Hematopoietic multipotent progenitor cell treated with erythropoietin and hydrocortisone succinate and interleukin-3 and kit ligand, for 17 days (in vitro differentiated cells): Measurements from ENCODE around the gene TMPRSS9.

Experiments used
- DNase-seq: peaks from one replicate; pipeline ENCODE4 v3.0.0-alpha.2; 2015; ENCODE audit warnings: low spot score

The TMPRSS9 gene

DNA sequence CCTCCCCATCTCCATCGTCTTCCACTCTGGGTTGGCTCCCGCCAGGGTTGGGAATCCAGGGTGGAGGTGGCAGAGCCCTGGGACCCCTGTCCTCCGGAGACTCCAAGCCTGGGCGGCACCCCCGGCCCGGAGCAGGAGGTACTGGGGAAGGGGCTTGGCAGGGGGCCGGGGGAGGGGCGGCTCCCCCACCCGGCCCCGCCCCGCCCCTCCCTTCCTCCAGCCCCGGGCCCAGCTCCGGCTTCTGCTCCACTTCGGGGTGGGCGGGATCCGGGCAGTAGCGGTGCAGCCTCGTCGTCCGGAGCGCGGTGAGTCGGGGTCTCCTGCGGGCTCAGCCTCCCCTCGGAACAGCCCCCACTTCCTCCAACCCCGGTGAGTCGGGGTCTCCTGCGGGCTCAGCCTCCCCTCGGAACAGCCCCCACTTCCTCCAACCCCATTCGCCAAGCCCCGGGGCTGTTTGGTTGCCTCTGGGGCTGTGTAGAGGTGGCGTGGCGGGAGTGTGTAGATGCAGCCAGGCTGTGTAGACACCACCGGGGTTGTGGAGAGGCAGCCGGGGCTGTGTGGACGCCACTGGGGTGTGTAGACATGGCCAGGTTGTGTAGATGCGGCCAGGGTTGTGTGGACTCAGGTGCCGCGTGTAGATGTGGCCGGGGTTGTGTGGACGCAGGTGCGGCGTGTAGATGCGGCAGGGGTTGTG, at the start of gene TMPRSS9:
Gene TMPRSS9 (plus strand): TSS at position 274 of the 694 bp plus-strand sequence. CDS start 29,521 bp downstream, outside the sequence.
- no peak for DNase-seq

DNA sequence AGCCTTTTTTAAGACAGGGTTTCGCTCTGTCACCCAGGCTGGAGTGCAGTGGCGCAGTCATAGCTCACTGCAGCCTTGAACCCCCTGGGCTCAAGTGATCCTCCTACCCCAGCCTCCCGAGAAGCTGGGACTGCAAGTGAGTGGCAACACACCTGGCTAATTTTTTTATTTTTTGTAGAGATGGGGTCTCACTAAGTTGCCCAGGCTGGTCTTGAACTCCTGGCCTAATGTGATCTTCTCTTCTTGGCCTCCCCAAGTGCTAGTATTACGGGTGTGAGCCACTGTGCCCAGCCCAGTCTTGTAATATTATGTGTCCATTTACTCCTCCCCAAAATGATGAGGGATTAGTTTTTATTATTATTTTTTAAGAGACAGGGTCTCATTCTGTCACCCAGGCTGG, 49.0 kb upstream of the TMPRSS9 start:
- no peak for DNase-seq

DNA sequence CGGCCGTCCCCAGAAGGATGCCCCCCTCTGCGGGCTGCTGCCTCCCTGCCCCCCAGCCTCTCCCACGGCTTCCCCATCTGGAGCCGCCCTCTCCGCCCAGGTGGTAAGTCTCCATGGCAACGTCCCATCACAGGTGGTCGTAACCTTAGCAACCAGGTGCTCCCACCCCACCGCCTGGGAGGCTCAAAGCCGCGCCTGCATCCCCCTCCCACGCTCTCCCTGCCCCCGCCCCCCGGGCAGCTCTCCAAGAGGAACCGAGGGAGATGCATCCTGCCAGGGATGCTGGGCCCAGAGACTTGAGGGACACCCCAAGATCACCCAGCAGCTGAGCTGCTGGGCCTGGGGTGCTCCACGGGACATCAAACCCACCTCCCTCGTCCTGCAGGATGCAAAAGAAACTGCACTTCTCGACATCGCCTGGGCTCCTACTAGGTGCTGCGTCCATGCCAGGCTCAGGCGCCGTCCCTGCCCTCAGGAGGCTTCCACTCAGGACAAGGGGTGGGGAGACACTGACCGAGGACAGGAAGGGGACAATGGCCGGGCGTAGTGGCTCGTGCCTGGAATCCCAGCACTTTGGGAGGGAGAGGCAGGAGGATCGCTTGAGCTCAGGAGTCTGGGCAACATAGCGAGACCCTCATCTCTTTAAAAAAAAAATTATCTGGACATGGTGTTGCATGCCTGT, 47.1 kb upstream of the TMPRSS9 start:
- no peak for DNase-seq

DNA sequence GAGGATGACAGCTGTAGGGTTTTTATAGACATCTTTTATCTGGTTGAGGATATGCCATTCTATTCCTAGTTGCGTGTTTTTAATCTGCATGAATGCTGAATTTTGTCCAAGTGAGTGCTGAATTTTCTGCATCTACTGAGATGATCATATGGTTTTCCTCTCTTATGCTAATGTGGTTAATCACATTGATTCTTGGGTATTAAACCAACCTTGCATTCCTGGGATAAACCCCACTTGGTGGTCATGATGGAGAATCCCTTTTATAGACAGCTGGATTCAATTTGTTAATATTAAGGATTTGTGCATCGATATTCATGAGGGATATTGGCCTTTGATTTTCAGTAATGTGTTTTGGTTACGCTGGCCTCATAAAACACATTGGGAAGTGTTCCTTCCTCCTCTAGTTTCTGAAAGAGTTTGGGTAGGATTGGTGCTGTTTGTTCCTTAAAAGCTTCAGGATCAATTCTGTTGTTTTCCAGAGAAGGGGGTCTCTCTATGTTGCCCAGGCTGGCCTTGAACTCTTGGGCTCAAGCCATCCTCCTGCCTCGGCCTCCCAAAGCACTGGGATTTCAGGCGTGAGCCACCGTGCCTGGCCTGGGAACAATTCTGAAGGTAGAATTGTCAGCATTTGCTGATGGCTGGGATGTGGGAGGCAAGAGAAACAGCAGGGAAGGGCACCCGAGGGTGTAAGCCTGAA, 44.8 kb upstream of the TMPRSS9 start:
- DNase-seq, result no peak

DNA sequence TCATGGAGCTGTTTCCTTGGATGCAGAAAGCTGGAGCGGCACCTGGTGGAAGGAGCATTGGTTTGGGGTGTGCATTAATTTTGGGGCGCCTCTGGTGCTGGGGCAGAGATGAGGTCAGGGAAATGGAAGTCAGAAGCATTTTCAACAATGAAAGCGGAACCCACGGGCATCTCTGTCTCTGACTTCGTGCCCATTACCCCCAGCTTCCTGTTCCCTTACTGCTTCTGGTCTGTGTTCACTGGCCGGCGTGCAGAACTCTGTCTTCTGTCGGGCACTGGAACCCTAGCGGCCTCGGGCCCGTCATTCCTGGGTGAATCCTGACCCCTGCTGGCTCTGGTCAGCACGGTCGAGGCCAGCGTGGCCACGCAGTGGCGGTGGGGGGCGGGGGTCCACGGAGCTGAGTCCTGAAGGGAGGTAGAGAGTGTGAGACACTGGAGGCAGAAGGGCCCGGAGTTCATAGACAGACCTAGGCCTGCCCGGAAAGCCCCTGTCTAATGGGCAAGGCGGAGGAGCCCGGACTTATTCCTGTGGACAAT, 44.2 kb upstream of the TMPRSS9 start:
- DNase-seq, result peak; percentile 27

DNA sequence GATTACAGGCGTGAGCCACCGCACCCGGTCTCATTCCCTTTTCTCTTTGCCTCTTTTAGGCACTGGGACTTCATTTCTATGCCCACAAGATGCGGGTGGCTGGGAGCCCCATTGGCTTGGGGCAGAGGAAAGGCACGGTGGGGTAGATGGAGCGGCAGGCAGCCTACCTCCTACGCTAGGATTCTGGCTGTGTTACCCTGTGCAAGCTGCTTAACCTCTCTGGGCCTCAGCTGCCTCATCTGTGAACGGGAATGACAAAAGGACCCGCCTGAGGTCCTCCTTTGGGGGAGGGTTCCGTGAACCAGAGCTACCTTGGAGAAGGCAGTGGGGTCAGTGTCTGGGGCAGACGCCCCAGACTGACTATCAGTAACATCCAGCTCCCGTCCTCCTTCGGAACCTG, 42.8 kb upstream of the TMPRSS9 start:
- no peak for DNase-seq

DNA sequence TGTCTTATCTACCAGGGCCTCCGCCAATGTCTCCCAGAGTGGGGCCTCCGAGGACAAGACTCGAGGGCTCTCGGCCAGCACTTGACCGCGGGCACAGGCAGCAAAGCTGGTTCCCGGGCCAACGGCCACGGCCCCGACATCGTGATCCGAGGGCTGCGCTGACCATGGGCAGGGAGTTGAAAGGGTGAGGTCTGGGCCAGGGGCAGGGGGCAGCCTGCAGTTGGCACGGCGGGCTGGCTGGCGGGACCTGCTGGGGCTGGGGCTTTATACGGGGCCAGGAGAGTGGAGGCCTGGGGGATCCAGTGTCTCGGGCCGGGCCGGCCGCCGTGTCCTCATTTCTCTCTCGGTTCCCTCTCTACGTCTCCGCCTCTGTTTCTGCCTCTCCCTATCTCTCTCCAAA, 42.3 kb upstream of the TMPRSS9 start:
- DNase-seq, result no peak

DNA sequence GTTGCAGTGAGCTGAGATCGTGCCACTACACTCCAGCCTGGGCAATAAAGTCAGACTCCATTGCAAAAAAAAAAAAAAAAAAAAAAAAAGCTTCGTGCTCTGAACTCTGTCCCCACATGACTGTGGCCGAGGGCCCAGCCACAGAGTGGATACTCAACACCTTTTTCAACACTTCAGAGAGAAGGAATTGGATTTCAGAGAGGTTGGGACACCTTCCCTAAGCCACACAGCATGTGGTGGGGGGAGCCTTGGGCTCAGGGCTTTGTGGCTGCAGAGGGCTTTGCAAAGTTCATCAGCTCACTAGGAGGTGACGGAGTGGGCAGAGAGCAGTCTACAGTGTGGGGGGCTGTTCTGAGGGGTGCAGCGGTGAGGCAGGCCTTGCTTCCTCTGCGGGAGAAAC, 41.1 kb upstream of the TMPRSS9 start:
- DNase-seq, result no peak

DNA sequence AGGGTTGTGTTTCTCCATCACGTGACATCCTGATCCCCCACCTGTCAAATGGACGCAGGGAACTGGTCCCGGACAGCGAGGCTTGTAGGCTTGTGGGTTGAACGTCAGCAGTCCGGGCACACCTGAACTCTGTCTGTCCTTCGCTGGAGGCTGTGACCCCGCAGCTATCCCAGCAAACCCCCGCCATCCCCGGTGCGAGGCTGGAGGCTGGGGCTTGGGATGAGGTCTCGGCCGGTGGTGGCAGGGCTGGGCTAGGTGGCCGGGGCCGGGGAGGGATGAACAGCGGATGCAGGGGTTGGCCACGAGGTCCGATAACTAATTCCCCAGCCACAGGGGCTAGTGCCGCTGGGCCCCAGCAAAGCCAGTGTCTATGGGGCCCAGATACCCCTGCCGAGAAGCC, 40.5 kb upstream of the TMPRSS9 start:
- no peak for DNase-seq

DNA sequence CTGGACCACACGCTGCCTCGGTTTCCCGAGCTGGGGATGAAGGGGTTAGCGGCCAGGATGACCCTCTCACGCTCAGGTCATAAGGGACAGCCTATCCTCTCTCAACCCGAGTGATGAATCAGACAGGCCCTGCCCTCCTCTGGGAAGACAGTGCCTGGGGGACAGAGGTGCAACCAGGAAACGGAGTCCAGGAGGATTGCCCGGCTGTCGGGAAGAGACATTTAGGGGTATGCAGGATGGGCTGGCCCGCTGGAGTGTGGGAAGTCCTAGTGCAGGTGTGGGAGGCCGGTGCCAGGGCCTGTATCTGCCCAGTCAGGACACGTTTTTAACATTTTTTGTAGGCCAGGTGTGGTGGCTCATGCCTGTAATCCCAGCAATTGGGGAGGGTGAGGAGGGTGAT, 40.0 kb upstream of the TMPRSS9 start:
- DNase-seq, result no peak

DNA sequence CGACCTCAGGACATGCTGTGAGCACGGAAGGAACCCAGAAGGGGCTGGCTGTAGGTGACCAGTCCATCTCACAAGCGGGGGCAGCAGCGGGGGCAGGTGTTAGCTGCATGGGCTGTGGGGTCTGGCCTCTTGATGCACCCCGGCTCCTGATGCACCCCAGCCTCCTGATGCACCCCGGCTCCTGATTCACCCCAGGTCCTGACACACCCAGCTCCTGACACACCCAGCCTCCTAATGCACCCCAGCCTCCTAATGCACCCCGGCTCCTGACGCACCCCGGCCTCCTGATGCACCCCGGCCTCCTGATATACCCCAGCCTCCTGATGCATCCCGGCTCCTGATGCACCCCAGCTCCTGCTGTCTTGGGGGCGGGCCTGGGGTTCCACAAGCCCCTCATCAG, 39.1 kb upstream of the TMPRSS9 start:
- no peak for DNase-seq

DNA sequence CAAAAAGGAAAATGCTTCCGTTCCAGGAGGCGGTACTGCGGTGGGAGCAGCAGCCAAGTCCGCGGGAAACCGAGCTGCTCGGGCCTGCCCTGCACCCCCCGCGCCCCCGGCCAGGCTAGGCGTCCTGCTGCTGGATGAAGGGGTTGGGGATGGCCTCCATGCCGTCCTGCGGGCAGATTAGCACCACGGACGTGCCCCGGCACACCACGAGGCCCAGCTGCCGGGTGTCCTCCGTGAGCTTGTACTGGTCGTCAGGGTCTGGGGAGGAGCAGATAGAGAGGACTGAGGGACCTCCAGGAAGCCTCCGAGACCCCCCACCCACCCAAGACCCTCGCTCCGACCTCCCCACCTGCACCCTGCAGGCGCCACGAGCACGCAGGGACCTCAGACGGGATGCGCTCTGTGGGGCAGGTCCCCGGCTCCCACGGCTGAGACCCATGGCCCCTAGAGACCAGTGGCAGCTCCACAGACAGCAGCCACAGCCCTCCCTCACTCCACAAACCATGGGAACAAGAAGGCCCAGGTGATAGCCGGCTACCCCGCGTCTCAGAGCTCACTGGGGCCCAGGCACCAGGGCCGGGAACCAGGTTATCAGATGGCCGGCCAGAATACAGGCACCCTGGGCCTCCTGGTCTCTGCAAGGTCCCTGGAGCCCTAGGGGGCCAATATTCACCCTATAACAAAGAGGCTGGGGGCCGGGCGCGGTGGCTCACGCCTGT, 38.3 kb upstream of the TMPRSS9 start:
- DNase-seq, result no peak

DNA sequence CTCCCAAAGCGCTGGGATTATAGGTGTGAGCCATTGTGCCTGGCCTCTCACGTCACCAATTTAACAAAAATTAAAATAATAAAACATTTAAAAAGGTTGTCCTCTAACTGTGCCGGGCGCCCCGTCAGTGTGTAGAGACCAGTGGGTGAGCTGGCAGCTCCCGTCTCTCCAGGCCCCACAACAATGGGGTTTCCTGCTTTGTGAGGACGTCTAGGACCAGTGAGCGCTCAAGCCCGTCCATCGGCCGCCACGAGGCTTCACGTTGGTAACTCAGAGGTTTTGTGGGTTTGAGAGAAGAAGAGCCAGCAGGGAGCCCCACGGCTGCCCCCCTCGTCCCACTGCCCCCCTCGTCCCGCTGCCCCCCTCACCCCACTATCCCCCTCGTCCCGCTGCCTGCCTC, 36.4 kb upstream of the TMPRSS9 start:
- DNase-seq, result no peak

DNA sequence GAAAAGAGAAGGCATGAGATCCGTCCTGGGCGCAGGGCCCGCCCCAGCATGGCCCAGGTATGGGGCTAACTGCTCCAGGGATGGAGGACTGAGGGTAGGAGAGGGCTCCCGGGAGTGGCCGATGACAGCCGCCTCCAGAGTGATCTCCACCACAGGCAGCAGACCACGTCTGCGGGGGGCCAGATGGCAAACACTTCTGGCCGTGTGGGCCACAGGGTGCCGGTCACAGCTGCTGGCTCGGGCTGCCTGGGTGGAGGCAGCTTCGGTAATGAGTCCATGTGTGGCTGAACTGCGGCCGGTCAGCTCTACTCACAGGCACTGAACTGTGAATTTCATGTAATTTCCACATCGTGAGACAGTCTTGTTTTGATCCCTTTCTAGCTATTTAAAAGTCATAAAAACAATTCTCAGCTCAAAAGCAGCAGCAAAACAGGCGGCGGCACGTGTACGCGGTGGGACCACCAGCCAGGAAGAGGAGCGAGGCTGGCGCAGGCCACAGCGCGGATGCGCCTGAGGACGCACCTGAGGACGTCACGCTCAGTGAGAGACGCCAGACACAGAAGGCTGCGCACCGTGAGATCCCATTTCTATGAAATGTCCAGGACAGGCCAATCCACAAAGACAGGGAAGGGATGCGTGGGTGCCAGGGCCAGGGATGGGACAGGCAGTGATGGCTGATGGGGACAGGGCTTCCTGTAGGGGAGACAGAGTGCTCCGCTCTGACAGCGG, 35.7 kb upstream of the TMPRSS9 start:
- DNase-seq, result no peak

DNA sequence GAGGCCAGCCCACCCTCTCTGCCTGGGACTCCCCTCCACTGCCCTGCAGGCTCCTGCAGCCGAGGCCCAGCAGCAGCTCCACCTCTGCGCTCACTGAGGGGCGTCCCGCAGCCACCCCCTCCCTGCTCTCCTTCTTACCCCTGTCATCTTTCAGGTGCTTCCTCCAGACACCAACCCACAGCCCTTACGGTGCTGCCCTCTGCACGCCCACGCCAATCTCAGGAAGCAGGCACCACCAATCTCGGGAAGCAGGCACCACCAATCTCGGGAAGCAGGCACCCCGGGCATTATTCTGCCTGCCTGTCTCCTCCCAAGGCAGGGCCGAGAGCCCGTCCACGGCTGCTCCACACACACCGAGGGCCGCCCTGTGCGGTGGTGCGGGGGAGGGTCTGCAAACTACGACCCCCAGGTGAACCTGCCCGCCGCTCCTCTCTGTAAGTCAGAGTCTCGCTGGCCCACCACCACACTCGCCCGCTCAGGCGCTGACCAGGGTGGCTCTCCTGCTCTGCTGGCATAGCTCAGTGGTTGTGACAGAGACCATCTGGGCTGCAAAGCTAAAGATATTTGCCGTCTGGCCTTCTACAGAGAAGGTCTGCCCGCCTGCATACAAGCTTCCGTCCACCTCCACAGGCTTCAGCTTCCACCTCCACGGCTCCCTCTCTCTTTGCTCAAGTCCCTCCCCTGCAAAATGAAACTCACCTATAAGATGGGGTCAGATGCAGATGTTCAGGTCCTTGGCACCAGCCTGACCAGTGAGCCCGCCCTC, 34.6 kb upstream of the TMPRSS9 start:
- DNase-seq, result no peak

DNA sequence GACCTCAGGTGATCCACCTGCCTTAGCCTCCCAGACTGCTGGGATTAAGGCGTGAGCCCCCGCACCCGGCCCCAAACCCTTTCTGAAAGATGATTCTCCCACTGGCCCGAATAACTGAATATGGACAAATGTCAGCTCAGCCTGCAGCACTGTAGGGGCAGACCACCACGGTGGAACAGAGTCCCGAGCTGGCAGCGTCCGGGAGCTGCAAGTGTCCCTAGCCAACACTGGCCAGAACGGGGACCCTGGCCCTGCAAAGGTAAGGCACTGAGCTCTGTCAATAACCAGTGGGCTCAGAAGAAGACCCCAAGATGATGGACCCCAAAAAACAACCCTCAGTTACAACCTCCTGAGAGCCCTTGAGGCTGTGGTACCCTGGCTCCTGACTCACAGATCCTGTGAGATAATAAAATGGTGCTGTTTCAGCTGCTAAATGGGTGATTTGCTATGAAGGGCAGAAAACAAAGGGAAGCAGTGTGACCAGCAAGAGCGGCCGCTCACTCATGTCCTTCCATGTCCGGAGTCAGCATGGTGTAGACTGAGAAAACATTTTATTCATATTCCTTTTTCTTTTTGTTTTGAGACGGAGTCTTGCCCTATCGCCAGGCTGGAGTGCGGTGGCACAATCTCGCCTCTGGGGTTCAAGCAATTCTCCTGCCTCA, 33.2 kb upstream of the TMPRSS9 start:
- DNase-seq, result no peak

DNA sequence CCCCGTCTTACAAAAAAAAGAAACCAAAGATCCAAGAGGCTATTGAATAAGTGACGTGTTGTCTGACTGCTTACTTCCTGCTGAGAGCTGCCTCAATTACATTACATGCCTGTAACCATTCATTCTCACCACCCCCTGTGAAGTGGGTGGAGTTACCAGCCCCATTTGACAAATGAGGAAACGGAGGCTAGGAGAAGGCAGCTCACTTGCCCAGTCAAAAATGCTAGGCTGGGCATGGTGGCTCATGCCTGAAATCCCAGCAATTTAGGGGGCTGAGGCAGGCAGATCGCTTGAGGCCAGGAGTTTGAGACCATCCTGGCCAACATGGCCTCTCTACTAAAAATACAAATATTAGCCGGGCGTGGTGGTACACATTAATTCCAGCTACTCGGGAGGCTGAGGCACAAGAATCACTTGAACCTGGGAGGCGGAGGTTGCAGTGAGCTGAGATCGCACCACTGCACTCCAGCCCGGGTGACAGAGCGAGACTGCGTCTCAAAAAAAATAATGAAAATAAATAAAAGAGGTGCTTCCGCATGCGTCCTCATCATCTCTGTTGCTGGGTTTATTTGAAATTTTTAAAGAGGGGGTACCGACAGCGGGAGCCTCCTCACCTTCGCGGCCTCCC, 32.2 kb upstream of the TMPRSS9 start:
- DNase-seq, result peak; percentile 21

DNA sequence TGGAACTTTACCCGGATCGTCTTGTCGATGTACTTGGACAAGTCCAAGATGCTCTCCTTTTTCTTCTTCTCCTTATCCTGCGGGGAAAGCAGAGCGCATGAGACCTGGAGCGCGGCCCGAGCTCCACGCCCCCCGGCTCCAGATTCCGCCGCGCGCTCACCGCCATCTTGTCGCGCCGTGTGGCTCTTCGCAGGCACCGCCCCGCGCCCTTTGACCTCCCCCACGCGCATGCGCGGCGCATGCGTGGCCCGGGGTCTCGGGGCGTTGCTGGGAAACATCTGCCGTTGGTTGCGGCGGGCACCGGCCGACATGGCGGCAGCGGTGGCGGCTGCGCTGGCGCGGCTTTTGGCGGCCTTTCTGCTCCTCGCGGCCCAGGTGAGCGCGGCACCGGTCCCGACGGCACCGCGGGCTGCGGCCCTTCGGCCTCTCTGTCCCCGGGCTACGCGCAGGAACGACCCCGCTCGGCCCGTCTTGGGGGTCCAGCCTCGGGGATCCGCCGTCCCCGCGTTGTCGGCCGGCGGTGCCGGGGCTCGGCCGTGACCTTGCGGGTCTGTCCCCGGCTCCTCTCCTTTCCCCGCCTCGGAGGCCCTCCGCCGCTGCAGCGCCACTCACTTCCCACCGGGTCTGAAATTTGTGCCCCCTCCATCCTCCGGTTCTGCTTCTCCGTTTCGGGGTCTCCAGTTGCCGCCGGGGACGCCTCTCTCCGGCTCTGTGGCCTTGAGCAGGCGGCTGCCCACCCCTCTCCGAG, 31.5 kb upstream of the TMPRSS9 start, which contains the start of the genes LSM7 and SPPL2B:
Gene LSM7 (minus strand): TSS at position 186 of the 748 bp plus-strand sequence. CDS start 20 bp downstream, at position 166.
Gene SPPL2B (plus strand): TSS at position 284 of the 748 bp plus-strand sequence. CDS start 26 bp downstream, at position 310.
- peak; percentile 94 for DNase-seq

DNA sequence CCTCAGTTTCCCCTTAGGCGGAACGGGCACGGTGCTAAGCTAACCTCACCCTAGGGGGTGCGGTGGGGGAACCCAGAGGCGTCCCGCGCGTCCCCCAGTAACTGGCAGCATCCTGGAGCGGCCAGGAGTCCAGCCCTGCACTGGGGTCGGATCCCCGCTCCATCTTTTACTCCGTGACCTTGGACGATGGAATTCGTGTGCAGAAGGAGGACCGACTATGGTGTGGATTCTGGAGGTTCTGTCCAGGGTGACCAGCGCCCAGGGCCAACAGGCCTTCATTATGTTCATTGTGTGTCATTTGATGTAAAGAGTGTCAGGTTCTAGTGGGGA, 31.0 kb upstream of the TMPRSS9 start:
- no peak for DNase-seq
